Psoas muscle (tissue), 8 donors: ENCODE data around the gene CBR3. TPM values are rescaled to one million over a fixed set of nuclear protein-coding genes. Genes with fewer than 3 reads are reported as not detected.

Experiments
- ATAC-seq, 4 donors: fragments of 200-7000 bp; cut with Tn5 transposase; one replicate each; pipeline ENCODE4 v1.9.1; 2020; ENCODE audit warnings: moderate library complexity in 3 of 4, mild to moderate bottlenecking in 2 of 4
- DNase-seq, 2 donors: peaks; one replicate each; pipeline ENCODE4 v3.0.0-alpha.2; 2020
- H3K27ac ChIP-seq: fragments of 200-600 bp; one replicate; pipeline ENCODE4 v1.8.0; 2022
- H3K27me3 ChIP-seq, 3 donors: fragments of 200-600 bp in 1 of 3; one replicate each; pipeline versions ENCODE4 v1.6.1 to v1.8.0; 2013 to 2022; ENCODE audit warnings: low read length in 2 of 3, mild to moderate bottlenecking in 2 of 3, moderate library complexity in 1 of 3; ENCODE audit not compliant: insufficient read depth in 3 of 3
- H3K36me3 ChIP-seq, 2 donors: fragments of 200-600 bp in 1 of 2; one replicate each; pipeline versions ENCODE4 v1.6.1 to v1.8.0; 2013 to 2022; ENCODE audit warnings: low read depth in 1 of 2, mild to moderate bottlenecking in 1 of 2, moderate library complexity in 1 of 2; ENCODE audit not compliant: insufficient read depth in 1 of 2
- H3K4me1 ChIP-seq: fragments of 200-600 bp; one replicate; pipeline ENCODE4 v1.8.0; 2022
- H3K4me3 ChIP-seq: fragments of 200-600 bp; one replicate; pipeline ENCODE4 v1.8.0; 2022; ENCODE audit warnings: mild to moderate bottlenecking
- H3K9me3 ChIP-seq: fragments of 200-600 bp; one replicate; pipeline ENCODE4 v1.8.0; 2022
- WGBS, 3 donors: extraction: QIAGEN DNeasy Blood & Tissue Kit; methylation state at CpG; one replicate each; pipeline versions ENCODE4 v1.1.6 to v1.1.7; 2013; 5-methylcytosine and 5-hydroxymethylcytosine counted together
- intact Hi-C, 2 donors: fragments of 100-400 bp; cut with DNase I; formaldehyde crosslinking; loops; one replicate each; pipeline versions ENCODE4 v1.11.0 to v1.14.2; 2022
- polyA plus RNA-seq, 3 donors: library from polyadenylated mRNA; stranded (reverse); fragments of 200-250 nt; gene quantifications; one replicate each; pipeline ENCODE4 v1.2.3, GENCODE V29; 2013
- total RNA-seq, 4 donors: library from RNA; stranded (reverse); fragmentation: NEBNext Ultra II Directional in 2 of 4; extraction: Animal tissue kit (Norgen Biotek cat#: 25700) in 2 of 4; gene quantifications; one replicate each; pipeline versions ENCODE4 v1.2.1 to v1.2.4, GENCODE V29; 2021 to 2023
- TF ChIP-seq, protein P1 (sequence below): fragments of 200-600 bp; IDR thresholded peaks from one replicate; pipeline ENCODE4 v1.8.0; 2022; ENCODE audit warnings: antibody characterized with exemption
- donor health status: healthy with polysubstance abuse.
- donor health status: DM: no; HTN: no; CAD: no; lungs with moderate emphysema.
- donor health status: Bipolar disorder and iron deficiency.
- donor health status: healthy.
- donor health status: DM: yes; HTN: yes; CAD: no.
- donor health status: DM: no; HTN: no; CAD: no.
- donor health status: DM: no; HTN: no; CAD: no.
- donor health status: DM: yes; HTN: yes; CAD: no.

CBR3 gene
- total and polyA plus RNA-seq, 7 donors, result 0.64 to 1.9 (median 1.4) TPM

DNA sequence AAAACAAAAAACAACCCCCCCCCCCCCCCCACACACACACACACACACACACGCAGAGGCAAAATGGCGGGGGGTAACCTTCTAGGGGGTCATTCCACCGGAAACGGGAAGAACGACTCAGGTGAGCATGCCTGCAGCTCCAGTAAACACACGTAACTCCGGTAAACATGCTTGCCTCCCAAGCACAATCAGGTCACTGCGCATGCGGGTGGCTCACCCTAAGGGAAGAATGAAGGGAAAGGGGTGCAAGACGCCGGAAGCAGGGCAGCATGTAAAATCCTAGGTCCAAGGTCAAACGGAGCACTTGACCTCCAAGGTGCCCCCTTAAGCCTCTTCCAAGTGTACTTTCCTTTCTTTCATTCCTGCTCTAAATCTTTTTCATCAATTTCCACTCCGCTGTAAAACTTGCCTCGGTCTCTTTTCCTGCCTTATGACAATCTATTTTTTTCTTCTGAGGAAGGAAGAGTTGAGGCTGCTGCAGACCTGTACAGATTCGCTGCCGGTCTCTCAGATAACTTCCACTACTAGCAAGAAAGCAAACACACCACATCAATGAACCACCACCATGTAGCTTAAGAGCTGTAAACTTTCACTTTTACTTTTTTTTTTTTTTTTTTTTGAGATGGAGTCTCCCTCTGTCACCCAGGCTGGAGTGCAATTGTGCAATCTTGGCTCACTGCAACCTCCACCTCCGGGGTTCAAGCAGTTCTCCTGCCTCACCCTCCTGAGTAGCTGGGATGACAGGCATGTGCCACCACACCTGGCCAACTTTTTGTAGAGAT is 21.0 kb upstream of the CBR3 start:
- H3K27me3 ChIP-seq, result no peaks in the 10 kb centered on the region
- H3K27ac ChIP-seq, result no peak overlapping the region
- no peaks in the 10 kb centered on the region for H3K9me3 ChIP-seq
- intact Hi-C loops, result loop anchor here in 1 of 2 donors (5.0 kb wide), 1 partner anchor 47 kb away; no protein-coding TSS in a partner anchor
- no peaks in the 10 kb centered on the region for H3K36me3 ChIP-seq
- peaks cover 3% of the 10 kb centered on the region for H3K4me1 ChIP-seq
- peak in 2 of 4 donors; percentile 11 to 14 for ATAC-seq
- TF ChIP-seq, protein P1, sequence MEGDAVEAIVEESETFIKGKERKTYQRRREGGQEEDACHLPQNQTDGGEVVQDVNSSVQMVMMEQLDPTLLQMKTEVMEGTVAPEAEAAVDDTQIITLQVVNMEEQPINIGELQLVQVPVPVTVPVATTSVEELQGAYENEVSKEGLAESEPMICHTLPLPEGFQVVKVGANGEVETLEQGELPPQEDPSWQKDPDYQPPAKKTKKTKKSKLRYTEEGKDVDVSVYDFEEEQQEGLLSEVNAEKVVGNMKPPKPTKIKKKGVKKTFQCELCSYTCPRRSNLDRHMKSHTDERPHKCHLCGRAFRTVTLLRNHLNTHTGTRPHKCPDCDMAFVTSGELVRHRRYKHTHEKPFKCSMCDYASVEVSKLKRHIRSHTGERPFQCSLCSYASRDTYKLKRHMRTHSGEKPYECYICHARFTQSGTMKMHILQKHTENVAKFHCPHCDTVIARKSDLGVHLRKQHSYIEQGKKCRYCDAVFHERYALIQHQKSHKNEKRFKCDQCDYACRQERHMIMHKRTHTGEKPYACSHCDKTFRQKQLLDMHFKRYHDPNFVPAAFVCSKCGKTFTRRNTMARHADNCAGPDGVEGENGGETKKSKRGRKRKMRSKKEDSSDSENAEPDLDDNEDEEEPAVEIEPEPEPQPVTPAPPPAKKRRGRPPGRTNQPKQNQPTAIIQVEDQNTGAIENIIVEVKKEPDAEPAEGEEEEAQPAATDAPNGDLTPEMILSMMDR, result no peak
- WGBS, 3 donors, result 63 to 70% (median 67%) methylated on average over 17 of the region's 17 CpGs
- no peak overlapping the region for H3K4me3 ChIP-seq
- DNase-seq, result no peak

DNA sequence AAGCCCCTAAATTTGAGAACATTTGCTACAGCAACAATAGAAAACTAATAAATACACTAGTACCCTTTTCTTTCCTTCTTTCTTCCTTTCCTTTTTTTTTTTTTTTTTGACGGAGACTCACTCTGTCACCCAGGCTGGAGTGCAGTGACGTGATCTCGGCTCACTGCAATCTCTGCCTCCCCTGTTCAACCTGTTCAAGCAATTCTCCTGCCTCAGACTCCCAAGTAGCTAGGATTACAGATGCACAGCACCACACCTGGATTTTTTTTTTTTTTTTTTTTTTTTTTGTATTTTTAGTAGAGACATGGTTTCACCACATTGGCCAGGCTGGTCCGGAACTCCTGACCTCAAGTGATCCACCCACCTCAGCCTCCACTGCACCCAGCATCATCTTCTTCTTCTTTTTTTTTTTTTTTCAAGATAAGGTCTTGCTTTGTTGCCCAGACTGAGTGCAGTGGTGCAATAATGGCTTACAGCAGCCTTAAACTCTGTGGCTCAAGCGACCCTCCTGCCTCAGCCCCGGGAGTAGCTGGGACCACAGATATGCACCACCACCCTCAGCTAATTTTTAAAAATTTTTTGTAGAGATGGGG is 19.6 kb upstream of the CBR3 start:
- no peaks in the 10 kb centered on the region for H3K27me3 ChIP-seq
- 92 to 94% (median 92%) methylated on average over 5 to 6 of the region's 6 CpGs for WGBS, 3 donors
- H3K36me3 ChIP-seq, result no peaks in the 10 kb centered on the region
- DNase-seq (no peak), ATAC-seq (no peak)
- H3K9me3 ChIP-seq, result no peaks in the 10 kb centered on the region
- H3K4me1 ChIP-seq, result peaks cover 3% of the 10 kb centered on the region
- intact Hi-C loops, result no loop called here
- H3K27ac ChIP-seq, result no peak overlapping the region
- H3K4me3 ChIP-seq, result no peak overlapping the region
- TF ChIP-seq, protein P1, result no peak

DNA sequence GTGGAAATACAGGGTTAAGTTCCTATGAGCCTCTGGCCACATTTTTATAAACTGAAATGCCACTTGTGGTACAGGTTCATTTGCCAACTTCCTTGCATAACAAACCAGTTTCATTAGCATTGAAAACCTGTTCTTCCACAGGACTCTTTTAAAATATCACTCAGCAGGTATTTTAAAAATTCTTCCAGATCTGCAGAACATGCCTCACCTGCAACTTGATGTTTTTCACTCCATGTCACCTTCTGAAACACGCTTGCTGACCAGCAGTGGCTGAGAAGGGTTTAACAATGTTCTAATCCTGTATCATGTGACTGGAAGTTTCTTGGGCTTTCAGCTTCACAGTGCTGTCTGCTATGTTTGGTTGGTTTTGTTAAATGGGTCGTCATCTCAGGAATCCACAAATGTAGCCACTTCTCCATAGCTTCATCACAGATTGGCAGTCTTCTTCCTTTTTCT is 17.6 kb upstream of the CBR3 start:
- Histone ChIP-seq H3K36me3 (no peaks in the 10 kb centered on the region), H3K27me3 (no peaks in the 10 kb centered on the region), H3K4me3 (no peak overlapping the region), H3K27ac (no peak overlapping the region), H3K4me1 (peaks cover 8% of the 10 kb centered on the region), H3K9me3 (no peaks in the 10 kb centered on the region)
- no peak for ATAC-seq
- intact Hi-C loops, result no loop called here
- WGBS, 3 donors, result 86% methylated on average over 2 of the region's 2 CpGs
- DNase-seq, result no peak
- TF ChIP-seq, protein P1, result no peak

DNA sequence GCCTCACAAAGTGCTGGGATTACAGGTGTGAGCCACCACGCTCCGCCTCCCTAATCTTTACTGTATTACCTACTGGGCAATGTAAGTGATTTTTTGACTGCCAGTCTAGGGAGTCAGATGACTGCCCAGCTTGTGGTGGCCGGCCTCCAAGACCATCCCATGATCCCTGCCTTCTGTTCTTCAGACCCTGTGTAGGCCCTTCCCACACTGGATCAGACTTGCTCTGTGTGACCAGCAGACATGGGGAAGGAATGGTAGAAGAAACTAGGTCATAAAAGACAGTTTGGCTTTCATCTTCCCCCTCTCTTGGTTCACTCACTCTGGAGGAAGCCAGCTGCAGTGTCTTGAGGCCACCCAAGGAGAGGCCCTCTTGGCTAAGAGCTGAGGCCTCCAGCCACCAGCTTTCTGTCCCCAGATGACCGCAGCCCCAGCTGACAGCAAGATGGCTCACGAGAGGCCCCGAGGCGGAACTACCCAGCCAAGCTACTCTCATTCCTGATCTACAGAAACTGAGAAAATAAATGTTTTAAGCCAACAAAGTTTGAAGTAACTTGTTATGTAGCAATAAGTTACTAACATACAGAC is 14.5 kb upstream of the CBR3 start:
- ATAC-seq (peak; percentile 53 to 80 (median 75)), DNase-seq (peak; percentile 50 to 78)
- Histone ChIP-seq H3K4me3 (no peak overlapping the region), H3K27me3 (no peaks in the 10 kb centered on the region), H3K27ac (no peak overlapping the region), H3K4me1 (peaks cover 5% of the 10 kb centered on the region), H3K9me3 (no peaks in the 10 kb centered on the region), H3K36me3 (no peaks in the 10 kb centered on the region)
- TF ChIP-seq, protein P1, result no peak
- 58 to 69% (median 60%) methylated on average over 7 of the region's 7 CpGs for WGBS, 3 donors
- intact Hi-C loops, result no loop called here
